Activated naive CD4-positive, alpha-beta T cell (primary cell): ENCODE data around the gene GGN.
A peak's percentile ranks its signal among the peaks of the same experiment; 100 is the strongest.
"Not testable (repeated sequence)": the region's sequence is repeated elsewhere in the genome, so short reads cannot be mapped to it uniquely, and the experiment has no call there.

Source experiments
- DNase-seq, 4 experiments: peaks; one replicate each; lab custom pipeline; 2025; lab: John Stamatoyannopoulos, UW

GGN gene

GRCh38 chr19:38362076-38362945, 25.5 kb downstream of the GGN start:
- peak in 2 of 4 experiments; percentile 7 to 47 for DNase-seq

- DNase-seq, result peak in 2 of 4 experiments; percentile 25 to 49
These were observed 26.2 kb downstream of the GGN start for GRCh38 chr19:38361633-38362075.

- DNase-seq, result no peak
These were observed 26.8 kb downstream of the GGN start for GRCh38 chr19:38360839-38361631.

GRCh38 chr19:38360351-38360750, 27.5 kb downstream of the GGN start:
- DNase-seq, result no peak

- DNase-seq, result no peak
These were observed 28.4 kb downstream of the GGN start for GRCh38 chr19:38359242-38360021.

GRCh38 chr19:38358071-38358470, 29.8 kb downstream of the GGN start:
- DNase-seq, result no peak

GRCh38 chr19:38355728-38356725, 31.8 kb downstream of the GGN start:
- no peak for DNase-seq

GRCh38 chr19:38352611-38353010, 35.2 kb downstream of the GGN start:
- DNase-seq, result no peak

GRCh38 chr19:38351865-38352395, 35.9 kb downstream of the GGN start:
- no peak for DNase-seq

- DNase-seq, result no peak
These were observed 37.0 kb downstream of the GGN start for GRCh38 chr19:38350883-38351282.

- DNase-seq, result no peak
These were observed 41.0 kb downstream of the GGN start for GRCh38 chr19:38346837-38347236.

- DNase-seq, result no peak
These were observed 46.9 kb downstream of the GGN start for GRCh38 chr19:38340927-38341326.

- DNase-seq, result not testable (repeated sequence)
These were observed 48.8 kb downstream of the GGN start for GRCh38 chr19:38339011-38339410.

GRCh38 chr19:38337360-38337653, 50.5 kb downstream of the GGN start:
- DNase-seq, result no peak

GRCh38 chr19:38336638-38337359, 51.0 kb downstream of the GGN start:
- DNase-seq, result peak; percentile 79 to 94 (median 92)

- peak; percentile 76 to 90 (median 82) for DNase-seq
These were observed 51.7 kb downstream of the GGN start for GRCh38 chr19:38335949-38336637.
